ENCODE data around the gene TRIP13.
"Not testable (repeated sequence)": the region's sequence is repeated elsewhere in the genome, so short reads cannot be mapped to it uniquely, and the experiment has no call there.

Gene TRIP13

GRCh38 chr5:875931-876330 lies 16.8 kb upstream of the TRIP13 start:
- DNase-seq (ENCODE audit: low spot score): no peak

- no peak for DNase-seq (ENCODE audit: low spot score)
Measured at GRCh38 chr5:876398-877365, 16.0 kb upstream of the TRIP13 start.

GRCh38 chr5:878125-878524 lies 14.6 kb upstream of the TRIP13 start:
- no peak for DNase-seq (ENCODE audit: low spot score)

- not testable (repeated sequence) for DNase-seq (ENCODE audit: low spot score)
Measured at GRCh38 chr5:878677-879076, 14.0 kb upstream of the TRIP13 start.

GRCh38 chr5:880816-881550 lies 11.7 kb upstream of the TRIP13 start:
- no peak for DNase-seq (ENCODE audit: low spot score)

- no peak for DNase-seq (ENCODE audit: low spot score)
Measured at GRCh38 chr5:881551-881935, 11.1 kb upstream of the TRIP13 start.

- no peak for DNase-seq (ENCODE audit: low spot score)
Measured at GRCh38 chr5:882253-883183, 10.2 kb upstream of the TRIP13 start.

GRCh38 chr5:883475-884181 lies 9.1 kb upstream of the TRIP13 start:
- DNase-seq (ENCODE audit: low spot score): no peak

GRCh38 chr5:884345-885126 lies 8.1 kb upstream of the TRIP13 start:
- DNase-seq (ENCODE audit: low spot score): no peak

GRCh38 chr5:885127-885442 lies 7.6 kb upstream of the TRIP13 start:
- no peak for DNase-seq (ENCODE audit: low spot score)

GRCh38 chr5:885529-885928 lies 7.2 kb upstream of the TRIP13 start:
- DNase-seq (ENCODE audit: low spot score): no peak

GRCh38 chr5:886036-886435 lies 6.6 kb upstream of the TRIP13 start:
- no peak for DNase-seq (ENCODE audit: low spot score)

GRCh38 chr5:886716-887325 lies 5.9 kb upstream of the TRIP13 start:
- no peak for DNase-seq (ENCODE audit: low spot score)

GRCh38 chr5:887947-888637 lies 4.6 kb upstream of the TRIP13 start:
- no peak for DNase-seq (ENCODE audit: low spot score)

GRCh38 chr5:888638-889035 lies 4.0 kb upstream of the TRIP13 start:
- DNase-seq (ENCODE audit: low spot score): no peak

- no peak for DNase-seq (ENCODE audit: low spot score)
Measured at GRCh38 chr5:889075-889710, 3.5 kb upstream of the TRIP13 start.

- no peak for DNase-seq (ENCODE audit: low spot score)
Measured at GRCh38 chr5:891117-891836, 1.4 kb upstream of the TRIP13 start.

GRCh38 chr5:891837-892393 lies 769 bp upstream of the TRIP13 start:
- no peak for DNase-seq (ENCODE audit: low spot score)
